Neural cell (in vitro differentiated cells): ENCODE data around the gene POLD4. TPM values are rescaled to one million over a fixed set of nuclear protein-coding genes. Genes with fewer than 3 reads are reported as not detected.

Experiments
- H2AFZ ChIP-seq: fragments of 200-600, 300-800 bp; sonication (generic), shearing (Covaris generic); 2 replicates; pipeline ENCODE4 v1.6.0; 2014; ENCODE audit warnings: low read depth, mild to moderate bottlenecking, antibody characterized with exemption, low read length, moderate library complexity
- H3F3A ChIP-seq: fragments of 200-600 bp; shearing (Covaris generic); 2 replicates; pipeline ENCODE4 v1.6.1; 2016; ENCODE audit warnings: mild to moderate bottlenecking, moderate library complexity, mixed read lengths, antibody characterized with exemption, low read length; ENCODE audit not compliant: insufficient read depth, poor library complexity, severe bottlenecking
- H3K27ac ChIP-seq: fragments of 200-600, 300-800 bp; sonication (generic), shearing (Covaris generic); 2 replicates; pipeline ENCODE4 v1.5.1; 2014; ENCODE audit warnings: mild to moderate bottlenecking, low read length, moderate library complexity
- H3K27me3 ChIP-seq: fragments of 300-800, 200-600 bp; sonication (generic), shearing (Covaris generic); 2 replicates; pipeline ENCODE4 v1.6.0; 2014; ENCODE audit warnings: mild to moderate bottlenecking, low read depth, low read length, moderate library complexity; ENCODE audit not compliant: insufficient read depth
- H3K36me3 ChIP-seq: fragments of 300-800, 200-600 bp; sonication (generic), shearing (Covaris generic); 2 replicates; pipeline ENCODE4 v1.5.1; 2014; ENCODE audit warnings: mild to moderate bottlenecking, antibody characterized with exemption, low read length, moderate library complexity; ENCODE audit not compliant: insufficient read depth
- H3K4me2 ChIP-seq: fragments of 300-800, 200-600 bp; sonication (generic), shearing (Covaris generic); 2 replicates; pipeline ENCODE4 v1.6.0; 2014; ENCODE audit warnings: mild to moderate bottlenecking, low read length
- H3K4me3 ChIP-seq: fragments of 300-800, 200-600 bp; sonication (generic), shearing (Covaris generic); 2 replicates; pipeline ENCODE4 v1.5.1; 2014; ENCODE audit warnings: mild to moderate bottlenecking, low read length, moderate library complexity
- H3K79me2 ChIP-seq: fragments of 200-600 bp; shearing (Covaris generic); replicated peaks from 2 replicates; pipeline ENCODE4 v1.6.0; 2014; ENCODE audit warnings: mild to moderate bottlenecking, low read length, moderate library complexity; ENCODE audit not compliant: insufficient read depth
- H3K9ac ChIP-seq: fragments of 300-800, 200-600 bp; sonication (generic), shearing (Covaris generic); 2 replicates; pipeline ENCODE4 v1.6.1; 2016; ENCODE audit warnings: mild to moderate bottlenecking, low read length, mixed read lengths
- H3K9me2 ChIP-seq: fragments of 200-600 bp; shearing (Covaris generic); 2 replicates; pipeline ENCODE4 v1.6.1; 2016; ENCODE audit warnings: mild to moderate bottlenecking, low read length, mixed read lengths; ENCODE audit not compliant: insufficient read depth
- H3K9me3 ChIP-seq: fragments of 200-600, 300-800 bp; sonication (generic), shearing (Covaris generic); 2 replicates; pipeline ENCODE4 v1.6.1; 2016; ENCODE audit warnings: mild to moderate bottlenecking, mixed run types, low read length, moderate library complexity, mixed read lengths
- H4K20me1 ChIP-seq: fragments of 200-600 bp; shearing (Covaris generic); 2 replicates; pipeline ENCODE4 v1.6.1; 2016; ENCODE audit warnings: mild to moderate bottlenecking, mixed run types; ENCODE audit not compliant: insufficient read depth
- EP300 ChIP-seq: fragments of 450-650 bp; conservative IDR thresholded peaks from 2 replicates; pipeline ENCODE4 v1.6.1; 2014; ENCODE audit warnings: antibody characterized with exemption, mild to moderate bottlenecking, moderate library complexity; ENCODE audit not compliant: poor library complexity, severe bottlenecking
- EZH2 ChIP-seq: fragments of 200-600, 300-800 bp; shearing (Covaris generic), sonication (generic); IDR thresholded peaks from 2 replicates; pipeline ENCODE4 v1.6.1; 2014; ENCODE audit warnings: antibody characterized with exemption, low read length, borderline replicate concordance, mild to moderate bottlenecking; ENCODE audit not compliant: insufficient read depth, poor library complexity, severe bottlenecking
- MXI1 ChIP-seq: fragments of 450-650 bp; conservative IDR thresholded peaks from 2 replicates; pipeline ENCODE4 v1.6.1; 2014; ENCODE audit warnings: antibody characterized with exemption, mild to moderate bottlenecking; ENCODE audit not compliant: poor library complexity, severe bottlenecking
- POLR2AphosphoS5 ChIP-seq: IDR thresholded peaks from 2 replicates; pipeline ENCODE4 v1.6.1; 2012
- RAD21 ChIP-seq: fragments of 450-650 bp; conservative IDR thresholded peaks from 2 replicates; pipeline ENCODE4 v1.6.1; 2014; ENCODE audit warnings: antibody characterized with exemption, mild to moderate bottlenecking, moderate library complexity
- SMC3 ChIP-seq: fragments of 450-650 bp; conservative IDR thresholded peaks from 2 replicates; pipeline ENCODE4 v1.6.1; 2014; ENCODE audit warnings: antibody characterized with exemption, mild to moderate bottlenecking, moderate library complexity; ENCODE audit not compliant: poor library complexity
- TAF1 ChIP-seq: IDR thresholded peaks from 2 replicates; pipeline ENCODE4 v1.6.1; 2012; ENCODE audit warnings: low read depth
- polyA plus RNA-seq: library from polyadenylated mRNA; depleted of rRNA; stranded (reverse); fragments of >200 nt; gene quantifications from 2 replicates; pipeline ENCODE4 v1.2.3, GENCODE V29; 2014
- TF ChIP-seq, protein P1 (sequence below): IDR thresholded peaks from 2 replicates; pipeline ENCODE4 v1.6.1; 2012; ENCODE audit warnings: borderline replicate concordance
- TF ChIP-seq, protein P2 (sequence below): fragments of 450-650 bp; IDR thresholded peaks from 2 replicates; pipeline ENCODE4 v1.5.1; 2014; ENCODE audit warnings: antibody characterized with exemption, mild to moderate bottlenecking, moderate library complexity; ENCODE audit not compliant: poor library complexity, severe bottlenecking

Gene POLD4
- polyA plus RNA-seq, 1 donor from 2014 or later, result 6.8 TPM

DNA sequence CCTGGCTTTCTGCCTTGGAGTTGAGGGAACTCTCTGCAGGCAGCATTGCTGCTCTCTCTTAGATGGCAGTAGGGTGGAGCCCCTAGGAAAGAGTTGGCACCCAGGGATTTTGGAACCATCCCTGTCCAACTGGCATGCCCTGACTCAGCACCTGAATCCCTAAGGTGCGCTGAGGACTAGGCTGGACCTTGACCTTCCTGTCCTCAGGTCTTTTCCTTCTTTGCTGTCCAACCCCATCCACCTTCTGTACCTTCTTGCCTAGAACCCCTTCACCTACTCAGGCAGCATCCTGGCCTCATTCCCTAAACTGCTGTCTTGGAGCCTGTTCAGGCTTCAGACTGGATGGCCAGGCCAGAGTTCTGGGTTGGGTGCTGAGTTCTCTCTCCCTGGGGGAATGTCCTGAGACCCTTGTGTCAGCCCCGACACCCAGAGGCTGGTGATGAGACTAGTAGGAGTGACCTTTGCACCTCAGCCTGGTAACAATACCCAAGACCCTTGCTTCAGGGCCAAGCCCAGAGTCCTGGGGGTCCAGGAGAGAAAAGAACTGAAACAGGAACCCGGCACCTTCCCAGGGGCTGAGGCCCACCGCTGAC lies 2.5 kb upstream of the POLD4 start:
- H3K9ac ChIP-seq, result no peak overlapping the region
- no peak overlapping the region for H3K4me2 ChIP-seq

DNA sequence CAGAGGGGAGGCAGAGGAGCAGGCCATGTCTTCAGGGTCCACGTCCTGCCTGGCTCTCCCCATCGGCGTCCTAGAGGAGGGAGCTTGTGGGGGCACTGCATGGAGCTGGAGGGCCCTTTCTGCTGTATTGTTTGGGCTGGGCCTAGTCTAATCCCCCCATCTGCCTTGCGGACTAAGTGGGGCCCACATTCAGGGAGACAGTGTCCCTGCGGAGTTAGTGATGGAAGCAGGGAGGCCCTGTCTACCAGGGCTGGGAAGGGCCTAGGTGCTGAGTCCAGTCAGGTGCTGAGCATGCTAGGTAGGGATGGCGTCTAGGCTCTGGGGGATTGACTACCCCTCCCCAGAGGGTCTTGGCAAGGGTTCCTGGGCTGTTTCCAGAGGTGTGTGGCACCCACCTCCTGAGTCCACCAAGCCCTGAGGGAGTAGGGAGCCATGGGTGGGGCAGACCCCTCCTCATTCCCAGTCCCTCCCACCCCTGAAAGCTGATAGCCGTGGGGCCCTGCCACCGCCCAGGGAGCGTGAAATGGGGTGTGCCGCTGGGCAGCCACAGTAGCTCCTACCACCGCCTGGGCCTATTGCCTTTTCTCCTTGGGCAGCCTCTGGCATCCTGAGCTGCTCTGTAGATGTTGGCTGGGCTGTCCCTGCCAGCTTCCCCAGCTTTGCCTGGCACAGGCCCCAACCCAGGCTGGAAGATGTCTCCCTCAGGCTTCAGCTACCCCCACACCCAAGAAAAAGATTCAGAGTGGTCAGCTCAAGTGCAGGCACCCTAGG lies 1.9 kb upstream of the POLD4 start:
- no peak overlapping the region for H3K27ac ChIP-seq
- no peaks in the 10 kb centered on the region for H3K9me2 ChIP-seq
- H3K36me3 ChIP-seq, result no peaks in the 10 kb centered on the region
- H2AFZ ChIP-seq, result no peak overlapping the region
- no peaks in the 10 kb centered on the region for H3K27me3 ChIP-seq
- H3K4me2 ChIP-seq, result no peak overlapping the region
- H3K9ac ChIP-seq, result no peak overlapping the region
- TF ChIP-seq SMC3, result no peak
- no peak for TF ChIP-seq EZH2
- TF ChIP-seq EP300, result no peak
- TF ChIP-seq POLR2AphosphoS5, result no peak
- no peaks in the 10 kb centered on the region for H3K79me2 ChIP-seq
- H3K9me3 ChIP-seq, result no peaks in the 10 kb centered on the region
- no peak overlapping the region for H3K4me3 ChIP-seq
- no peaks in the 10 kb centered on the region for H3F3A ChIP-seq
- H4K20me1 ChIP-seq, result no peaks in the 10 kb centered on the region

More for the DNA sequence above, 2.5 kb upstream of the POLD4 start:
- no peaks in the 10 kb centered on the region for H3F3A ChIP-seq
- TF ChIP-seq EP300, result no peak
- TF ChIP-seq, protein P1, sequence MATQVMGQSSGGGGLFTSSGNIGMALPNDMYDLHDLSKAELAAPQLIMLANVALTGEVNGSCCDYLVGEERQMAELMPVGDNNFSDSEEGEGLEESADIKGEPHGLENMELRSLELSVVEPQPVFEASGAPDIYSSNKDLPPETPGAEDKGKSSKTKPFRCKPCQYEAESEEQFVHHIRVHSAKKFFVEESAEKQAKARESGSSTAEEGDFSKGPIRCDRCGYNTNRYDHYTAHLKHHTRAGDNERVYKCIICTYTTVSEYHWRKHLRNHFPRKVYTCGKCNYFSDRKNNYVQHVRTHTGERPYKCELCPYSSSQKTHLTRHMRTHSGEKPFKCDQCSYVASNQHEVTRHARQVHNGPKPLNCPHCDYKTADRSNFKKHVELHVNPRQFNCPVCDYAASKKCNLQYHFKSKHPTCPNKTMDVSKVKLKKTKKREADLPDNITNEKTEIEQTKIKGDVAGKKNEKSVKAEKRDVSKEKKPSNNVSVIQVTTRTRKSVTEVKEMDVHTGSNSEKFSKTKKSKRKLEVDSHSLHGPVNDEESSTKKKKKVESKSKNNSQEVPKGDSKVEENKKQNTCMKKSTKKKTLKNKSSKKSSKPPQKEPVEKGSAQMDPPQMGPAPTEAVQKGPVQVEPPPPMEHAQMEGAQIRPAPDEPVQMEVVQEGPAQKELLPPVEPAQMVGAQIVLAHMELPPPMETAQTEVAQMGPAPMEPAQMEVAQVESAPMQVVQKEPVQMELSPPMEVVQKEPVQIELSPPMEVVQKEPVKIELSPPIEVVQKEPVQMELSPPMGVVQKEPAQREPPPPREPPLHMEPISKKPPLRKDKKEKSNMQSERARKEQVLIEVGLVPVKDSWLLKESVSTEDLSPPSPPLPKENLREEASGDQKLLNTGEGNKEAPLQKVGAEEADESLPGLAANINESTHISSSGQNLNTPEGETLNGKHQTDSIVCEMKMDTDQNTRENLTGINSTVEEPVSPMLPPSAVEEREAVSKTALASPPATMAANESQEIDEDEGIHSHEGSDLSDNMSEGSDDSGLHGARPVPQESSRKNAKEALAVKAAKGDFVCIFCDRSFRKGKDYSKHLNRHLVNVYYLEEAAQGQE, result no peak
- no peak for TF ChIP-seq TAF1
- TF ChIP-seq EZH2, result no peak
- no peak for TF ChIP-seq RAD21
- TF ChIP-seq SMC3, result no peak
- TF ChIP-seq, protein P2, sequence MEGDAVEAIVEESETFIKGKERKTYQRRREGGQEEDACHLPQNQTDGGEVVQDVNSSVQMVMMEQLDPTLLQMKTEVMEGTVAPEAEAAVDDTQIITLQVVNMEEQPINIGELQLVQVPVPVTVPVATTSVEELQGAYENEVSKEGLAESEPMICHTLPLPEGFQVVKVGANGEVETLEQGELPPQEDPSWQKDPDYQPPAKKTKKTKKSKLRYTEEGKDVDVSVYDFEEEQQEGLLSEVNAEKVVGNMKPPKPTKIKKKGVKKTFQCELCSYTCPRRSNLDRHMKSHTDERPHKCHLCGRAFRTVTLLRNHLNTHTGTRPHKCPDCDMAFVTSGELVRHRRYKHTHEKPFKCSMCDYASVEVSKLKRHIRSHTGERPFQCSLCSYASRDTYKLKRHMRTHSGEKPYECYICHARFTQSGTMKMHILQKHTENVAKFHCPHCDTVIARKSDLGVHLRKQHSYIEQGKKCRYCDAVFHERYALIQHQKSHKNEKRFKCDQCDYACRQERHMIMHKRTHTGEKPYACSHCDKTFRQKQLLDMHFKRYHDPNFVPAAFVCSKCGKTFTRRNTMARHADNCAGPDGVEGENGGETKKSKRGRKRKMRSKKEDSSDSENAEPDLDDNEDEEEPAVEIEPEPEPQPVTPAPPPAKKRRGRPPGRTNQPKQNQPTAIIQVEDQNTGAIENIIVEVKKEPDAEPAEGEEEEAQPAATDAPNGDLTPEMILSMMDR, result no peak
- no peak for TF ChIP-seq MXI1
- no peak for TF ChIP-seq POLR2AphosphoS5
- no peaks in the 10 kb centered on the region for H3K27me3 ChIP-seq
- no peaks in the 10 kb centered on the region for H3K36me3 ChIP-seq
- H3K9me3 ChIP-seq, result no peaks in the 10 kb centered on the region
- no peak overlapping the region for H2AFZ ChIP-seq
- H3K9me2 ChIP-seq, result no peaks in the 10 kb centered on the region
- no peaks in the 10 kb centered on the region for H4K20me1 ChIP-seq
- no peak overlapping the region for H3K27ac ChIP-seq
- no peaks in the 10 kb centered on the region for H3K79me2 ChIP-seq
- H3K4me3 ChIP-seq, result no peak overlapping the region
